ENCODE measurements around the gene RXRA. TPM values are rescaled to one million over a fixed set of nuclear protein-coding genes. Genes with fewer than 3 reads are reported as not detected.

Gene RXRA
- polyA plus RNA-seq (2011; rRNA removed) = 6.8 and 12.0 TPM in 2 replicates
- 13.8 and 14.1 TPM in 2 replicates for polyA minus RNA-seq (2011; rRNA and poly(A)+ RNA removed)

- H3K27me3 ChIP-seq (ENCODE audit: control insufficient read depth, insufficient read depth, low read length) = no peaks in the 10 kb centered on the region
- no peaks in the 10 kb centered on the region for H3K36me3 ChIP-seq (ENCODE audit: control insufficient read depth, insufficient read depth, low read length)
- TF ChIP-seq CTCF (IDR thresholded peaks at IDR 0.05; ENCODE audit: insufficient read depth, low read depth, low read length) = peak; percentile 15; the same call in 1 of the 2 replicates
- peak within 1 kb of the TSS; percentile 65 for H3K4me3 ChIP-seq (ENCODE audit: low read depth, low read length)
- POLR2A ChIA-PET = interaction anchor here (0.5 to 0.6 kb wide), 2 partner anchors 39 to 59 kb away, joined by 5 to 9 read pairs; no protein-coding TSS in a partner anchor
- no peak for DNase-seq (ENCODE audit: low read depth)
- CTCF ChIA-PET = interaction anchor here (1.2 to 1.4 kb wide), 4 partner anchors 11 to 155 kb away, joined by 3 to 6 read pairs (median 4); no protein-coding TSS in a partner anchor
These were observed at the start of gene RXRA for GRCh38 chr9:134325813-134326723. Gene RXRA (plus strand): TSS chr9:134326455. CDS start chr9:134326632, 177 bp downstream.

DNA sequence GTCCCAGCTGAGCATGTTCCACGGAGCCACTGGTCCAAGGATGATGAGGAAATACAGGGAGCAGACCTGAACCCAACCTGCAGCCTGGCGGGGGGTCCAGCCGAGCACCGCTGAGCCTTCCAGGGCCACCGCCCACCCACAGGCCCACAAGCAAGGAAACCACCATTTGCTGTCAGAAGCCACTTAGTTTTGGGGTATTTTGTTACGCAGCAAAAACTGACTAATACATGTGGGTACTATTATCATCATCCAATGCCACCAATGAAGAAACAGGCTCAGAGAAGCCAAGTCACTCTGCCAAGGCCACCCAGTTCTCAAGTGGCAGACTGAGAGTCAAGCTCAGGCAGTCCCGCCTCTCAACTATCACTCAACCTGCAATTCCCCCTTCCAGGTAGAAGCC is 48.0 kb upstream of the RXRA start:
- POLR2A ChIA-PET = no interaction called here
- TF ChIP-seq CTCF (IDR thresholded peaks at IDR 0.05; ENCODE audit: insufficient read depth, low read depth, low read length) = no peak
- H3K36me3 ChIP-seq (ENCODE audit: control insufficient read depth, insufficient read depth, low read length) = no peaks in the 10 kb centered on the region
- CTCF ChIA-PET = no interaction called here
- peaks cover 12% of the 10 kb centered on the region for H3K27me3 ChIP-seq (ENCODE audit: control insufficient read depth, insufficient read depth, low read length)
- DNase-seq (ENCODE audit: low read depth) = no peak
- no peak overlapping the region for H3K4me3 ChIP-seq (ENCODE audit: low read depth, low read length)

DNA sequence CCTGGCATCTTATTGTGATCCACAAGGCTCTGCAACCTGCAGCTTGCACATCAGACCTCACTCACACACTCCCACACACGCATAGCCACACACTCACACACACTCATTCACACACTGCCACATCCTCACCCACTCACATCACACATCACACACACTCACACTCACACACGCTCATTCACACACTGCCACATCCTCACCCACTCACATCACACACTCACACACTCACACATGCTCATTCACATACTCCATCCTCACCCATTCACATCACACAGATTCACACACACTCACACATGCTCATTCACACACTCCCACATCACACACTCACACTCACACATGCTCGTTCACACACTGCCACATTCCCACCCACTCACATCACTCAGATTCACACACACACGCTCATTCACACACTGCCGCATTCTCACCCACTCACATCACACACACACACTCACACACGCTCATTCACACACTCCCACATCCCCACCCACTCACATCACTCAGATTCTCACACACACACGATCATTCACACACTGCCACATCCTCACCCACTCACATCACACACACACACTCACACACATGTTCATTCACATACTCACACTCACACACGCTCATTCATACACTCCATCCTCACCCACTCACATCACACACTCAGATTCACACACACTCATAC is 47.1 kb upstream of the RXRA start:
- POLR2A ChIA-PET = no interaction called here
- peaks cover 11% of the 10 kb centered on the region for H3K27me3 ChIP-seq (ENCODE audit: control insufficient read depth, insufficient read depth, low read length)
- no peaks in the 10 kb centered on the region for H3K36me3 ChIP-seq (ENCODE audit: control insufficient read depth, insufficient read depth, low read length)
- no peak for TF ChIP-seq CTCF (IDR thresholded peaks at IDR 0.05; ENCODE audit: insufficient read depth, low read depth, low read length)
- CTCF ChIA-PET = no interaction called here
- no peak for DNase-seq (ENCODE audit: low read depth)
- H3K4me3 ChIP-seq (ENCODE audit: low read depth, low read length) = no peak overlapping the region

GRCh38 chr9:134282138-134282650 is 44.1 kb upstream of the RXRA start:
- Histone ChIP-seq H3K27me3 (ENCODE audit: control insufficient read depth, insufficient read depth, low read length) (peaks cover 4% of the 10 kb centered on the region), H3K4me3 (ENCODE audit: low read depth, low read length) (no peak overlapping the region), H3K36me3 (ENCODE audit: control insufficient read depth, insufficient read depth, low read length) (no peaks in the 10 kb centered on the region)
- TF ChIP-seq CTCF (IDR thresholded peaks at IDR 0.05; ENCODE audit: insufficient read depth, low read depth, low read length) = no peak
- ChIA-PET POLR2A (no interaction called here), CTCF (no interaction called here)
- DNase-seq (ENCODE audit: low read depth) = no peak

GRCh38 chr9:134283111-134283515 is 43.1 kb upstream of the RXRA start:
- Histone ChIP-seq H3K36me3 (ENCODE audit: control insufficient read depth, insufficient read depth, low read length) (no peaks in the 10 kb centered on the region), H3K27me3 (ENCODE audit: control insufficient read depth, insufficient read depth, low read length) (peaks cover 2% of the 10 kb centered on the region), H3K4me3 (ENCODE audit: low read depth, low read length) (no peak overlapping the region)
- ChIA-PET CTCF (no interaction called here), POLR2A (no interaction called here)
- DNase-seq (ENCODE audit: low read depth) = peak; percentile 31
- TF ChIP-seq CTCF (IDR thresholded peaks at IDR 0.05; ENCODE audit: insufficient read depth, low read depth, low read length) = no peak
